Hematopoietic multipotent progenitor cell treated with erythropoietin and hydrocortisone succinate and interleukin-3 and kit ligand, for 4 days (in vitro differentiated cells): Measurements from ENCODE around the gene SPDYE1.
A peak's percentile ranks its signal among the peaks of the same experiment; 100 is the strongest.
"Not testable (repeated sequence)": the region's sequence is repeated elsewhere in the genome, so short reads cannot be mapped to it uniquely, and the experiment has no call there.

Experiments
- DNase-seq: peaks from one replicate; pipeline ENCODE4 v3.0.0-alpha.2; 2015

SPDYE1 gene

GRCh38 chr7:43994681-43995080 lies 3.0 kb upstream of the SPDYE1 start:
- not testable (repeated sequence) for DNase-seq

- DNase-seq, result not testable (repeated sequence)
Observed at GRCh38 chr7:44012081-44012480, 14.4 kb downstream of the SPDYE1 start.

GRCh38 chr7:44015090-44015489 lies 17.4 kb downstream of the SPDYE1 start:
- not testable (repeated sequence) for DNase-seq

DNA sequence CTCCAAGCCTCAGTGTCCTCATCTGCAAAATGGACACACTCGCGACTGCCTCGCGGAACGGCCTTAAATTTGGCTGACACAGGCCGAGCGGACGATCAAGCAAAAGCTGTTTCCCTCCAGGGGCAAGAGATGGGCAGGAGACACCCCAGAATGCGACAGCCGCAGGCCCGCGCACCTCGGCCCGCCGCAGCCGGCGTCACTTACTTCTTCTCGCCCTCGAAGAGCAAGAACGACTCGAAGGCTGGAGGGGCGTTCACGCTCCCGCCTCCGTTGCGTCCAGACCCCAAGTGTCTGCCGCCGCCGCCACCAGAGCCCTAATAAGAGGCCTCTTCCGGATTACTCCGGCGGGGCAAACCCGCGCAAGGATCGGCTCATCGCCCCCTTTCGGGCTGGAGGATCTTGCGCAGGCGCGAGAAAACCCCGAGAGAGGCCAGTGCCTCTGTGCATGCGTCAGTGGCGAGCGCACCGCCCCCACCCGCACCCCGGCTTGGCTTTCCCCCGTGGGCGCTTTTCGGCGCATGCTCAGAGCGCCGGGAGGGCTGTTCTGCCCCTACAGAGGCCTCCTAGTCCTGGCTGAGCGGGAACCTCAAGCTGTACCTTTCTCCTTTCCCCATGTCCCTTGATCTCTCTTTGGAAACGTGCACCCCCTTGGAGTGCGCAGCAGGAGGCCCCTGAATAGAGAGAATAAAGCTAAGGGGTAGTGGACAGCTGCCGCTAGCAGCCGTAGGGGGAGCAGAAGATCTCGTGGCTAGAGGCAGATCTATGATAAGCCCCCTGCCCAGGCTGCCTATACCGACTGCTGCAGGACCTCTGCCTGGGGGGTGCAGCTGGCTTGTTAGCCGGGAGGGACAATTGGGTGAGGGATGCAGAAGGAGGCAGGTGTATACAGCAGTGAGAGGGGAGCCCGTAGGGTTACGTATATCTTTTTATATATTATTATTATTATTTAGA lies 21.4 kb downstream of the SPDYE1 start:
- DNase-seq, result peak; percentile 99

GRCh38 chr7:44019825-44020224 lies 22.1 kb downstream of the SPDYE1 start:
- DNase-seq, result not testable (repeated sequence)

DNA sequence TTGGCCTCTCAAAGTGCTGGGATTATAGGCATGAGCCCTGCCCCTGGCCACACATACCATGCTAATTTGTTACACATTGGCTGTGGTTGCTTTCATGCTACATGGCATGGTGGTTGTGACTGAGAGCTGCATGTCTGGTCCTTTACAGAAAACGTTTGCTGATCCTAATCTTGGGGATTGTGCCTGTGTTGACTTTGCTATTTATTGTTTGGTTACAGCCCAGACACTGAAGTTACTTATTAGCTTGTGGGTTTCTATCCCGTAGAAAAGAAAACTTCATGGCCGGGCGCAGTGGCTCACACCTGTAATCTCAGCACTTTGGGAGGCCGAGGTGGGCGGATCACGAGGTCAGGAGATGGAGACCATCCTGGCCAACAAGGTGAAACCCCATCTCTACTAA lies 24.4 kb downstream of the SPDYE1 start:
- not testable (repeated sequence) for DNase-seq

GRCh38 chr7:44022796-44023467 lies 25.2 kb downstream of the SPDYE1 start:
- DNase-seq, result not testable (repeated sequence)

GRCh38 chr7:44029433-44029832 lies 31.7 kb downstream of the SPDYE1 start:
- DNase-seq, result not testable (repeated sequence)

- DNase-seq, result not testable (repeated sequence)
Observed at GRCh38 chr7:44030029-44030428, 32.3 kb downstream of the SPDYE1 start.

- not testable (repeated sequence) for DNase-seq
Observed at GRCh38 chr7:44031319-44031718, 33.6 kb downstream of the SPDYE1 start.

DNA sequence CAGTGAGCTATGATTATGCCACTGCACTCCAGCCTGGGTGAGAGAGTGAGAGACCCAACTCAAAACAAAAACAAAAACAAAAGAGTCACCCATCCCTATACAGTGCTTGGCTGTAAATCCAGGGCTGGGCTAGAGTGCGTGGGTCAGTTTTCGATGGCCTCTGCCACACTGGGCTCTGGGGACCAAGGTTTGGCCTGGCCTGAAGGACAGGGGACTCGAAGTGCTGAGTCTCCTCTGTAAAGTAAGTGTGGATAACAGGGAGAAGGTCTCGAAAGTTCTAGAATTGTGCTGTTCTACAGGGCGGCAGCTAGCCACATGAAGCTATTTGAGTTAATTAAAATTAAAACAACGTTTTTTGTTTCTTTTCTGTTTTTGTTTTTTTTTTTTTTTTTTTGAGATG lies 34.3 kb downstream of the SPDYE1 start:
- DNase-seq, result not testable (repeated sequence)

GRCh38 chr7:44033971-44034844 lies 36.5 kb downstream of the SPDYE1 start:
- not testable (repeated sequence) for DNase-seq

DNA sequence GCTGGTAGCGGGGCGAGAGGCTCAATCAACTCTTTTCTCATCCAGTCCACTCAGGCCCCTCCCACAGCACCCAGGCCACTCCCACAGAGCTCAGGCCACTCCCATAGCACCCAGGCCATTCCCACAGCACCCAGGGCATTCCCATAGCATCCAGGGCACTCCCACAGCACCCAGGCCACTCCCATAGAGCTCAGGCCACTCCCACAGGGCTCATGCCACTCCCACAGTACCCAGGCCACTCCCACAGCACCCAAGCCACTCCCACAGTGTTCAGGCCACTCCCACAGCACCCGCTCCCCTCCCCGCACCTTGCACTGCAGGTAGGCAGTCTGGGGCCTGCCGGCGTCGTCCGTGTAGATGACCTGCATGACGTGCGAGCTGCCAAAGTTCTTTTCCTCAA lies 38.7 kb downstream of the SPDYE1 start:
- not testable (repeated sequence) for DNase-seq

DNA sequence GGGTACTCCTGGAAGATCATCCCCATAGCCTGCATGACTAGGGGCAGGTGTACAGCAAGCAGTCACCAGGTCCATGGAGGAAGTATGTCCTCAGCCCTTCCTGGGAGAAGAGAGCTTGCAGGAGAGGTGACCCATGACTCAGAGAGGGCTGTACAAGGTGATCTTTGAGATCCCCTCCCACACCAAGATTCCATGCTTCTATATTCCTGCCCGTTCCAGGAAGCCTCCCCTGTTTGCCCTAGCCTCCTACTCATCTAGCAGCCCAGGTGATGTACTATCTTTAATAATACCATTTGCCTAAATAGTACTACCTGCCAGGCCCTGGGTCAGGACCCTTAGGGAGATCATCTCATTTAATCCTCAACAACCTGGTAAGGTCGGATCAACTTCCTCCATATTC lies 40.3 kb downstream of the SPDYE1 start:
- not testable (repeated sequence) for DNase-seq

DNA sequence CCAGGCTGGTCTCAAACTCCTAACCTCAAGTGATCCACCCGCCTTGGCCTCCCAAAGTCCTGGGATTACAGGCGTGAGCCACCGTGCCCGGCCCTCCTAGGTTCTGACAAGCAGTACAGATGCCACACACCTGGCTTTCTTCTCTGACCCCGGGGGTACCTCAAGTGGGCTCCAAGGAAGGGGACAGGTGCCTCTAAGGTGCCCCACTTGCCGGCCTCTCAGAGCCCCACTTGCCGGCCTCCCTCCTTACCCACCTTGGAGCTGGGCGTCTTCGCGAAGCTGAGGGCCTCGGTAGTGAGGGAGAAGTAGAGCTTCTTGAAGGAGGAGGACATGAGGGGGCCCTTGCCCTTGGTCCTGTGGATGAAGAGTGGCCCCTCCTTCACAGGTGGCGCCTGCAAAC lies 40.9 kb downstream of the SPDYE1 start:
- DNase-seq, result not testable (repeated sequence)

DNA sequence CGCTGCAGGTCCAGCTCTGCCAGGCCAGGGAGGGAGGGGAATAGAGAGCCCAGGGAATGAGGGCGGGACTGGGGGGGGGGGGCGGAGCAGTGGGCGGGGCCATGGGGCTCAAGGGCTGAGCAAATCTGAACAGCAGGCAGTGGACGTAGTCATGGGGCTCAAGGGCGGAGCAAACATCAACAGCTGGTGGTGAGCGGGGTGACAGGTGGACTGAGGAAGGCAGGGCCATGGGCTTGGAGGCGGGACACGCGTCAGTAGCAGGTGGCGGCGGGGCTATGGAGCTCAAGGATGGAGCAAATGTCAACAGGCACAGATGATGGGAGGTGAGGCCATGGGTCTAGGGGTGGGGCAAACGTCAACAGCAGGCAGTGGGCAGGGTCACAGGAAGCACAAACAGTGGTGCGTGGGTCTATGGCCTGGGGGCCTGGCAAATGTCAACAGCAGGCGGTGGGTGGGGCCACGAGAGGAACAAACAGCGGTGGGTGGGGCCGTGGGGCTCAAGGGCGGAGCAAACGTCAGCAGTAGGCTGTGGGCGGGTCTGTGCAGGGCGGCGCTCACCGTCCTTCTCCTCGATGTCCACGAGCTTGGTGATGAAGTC lies 41.4 kb downstream of the SPDYE1 start:
- peak; percentile 92 for DNase-seq

DNA sequence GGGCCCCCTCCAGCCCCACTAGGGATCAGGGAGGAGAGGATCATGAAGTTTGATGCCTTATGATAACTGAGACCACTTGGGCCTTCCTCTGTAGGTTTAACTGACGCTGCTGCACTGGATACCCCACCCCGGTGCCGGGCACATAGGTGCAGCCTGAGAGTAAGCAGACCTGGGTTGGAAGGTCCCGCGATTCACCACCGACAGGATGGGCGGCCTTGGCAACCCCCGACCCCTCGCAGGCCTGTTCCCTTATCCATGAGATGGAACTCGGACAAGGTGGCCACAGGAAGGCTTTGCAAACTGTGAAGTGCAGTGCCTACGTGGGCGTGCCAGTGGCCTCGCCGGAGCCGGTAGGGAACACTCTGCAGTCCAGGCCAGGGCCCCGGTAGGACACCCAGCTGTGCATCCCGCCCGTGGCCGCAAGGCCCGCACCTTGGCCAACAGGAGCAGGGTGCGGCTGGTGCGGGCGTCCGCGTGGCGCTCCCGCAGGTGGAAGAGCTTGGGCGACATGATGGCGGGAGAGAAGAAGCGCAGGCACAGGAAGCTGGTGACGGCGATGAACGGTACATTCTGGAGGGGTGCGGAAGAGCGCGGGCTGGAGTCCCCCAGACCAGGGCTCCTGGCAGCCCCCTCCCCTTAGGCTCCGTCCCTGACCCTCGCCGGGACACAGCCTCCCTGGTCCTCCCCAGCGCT lies 42.2 kb downstream of the SPDYE1 start:
- DNase-seq, result not testable (repeated sequence)

- DNase-seq, result peak; percentile 68
Observed at GRCh38 chr7:44040493-44040891, 42.8 kb downstream of the SPDYE1 start.

DNA sequence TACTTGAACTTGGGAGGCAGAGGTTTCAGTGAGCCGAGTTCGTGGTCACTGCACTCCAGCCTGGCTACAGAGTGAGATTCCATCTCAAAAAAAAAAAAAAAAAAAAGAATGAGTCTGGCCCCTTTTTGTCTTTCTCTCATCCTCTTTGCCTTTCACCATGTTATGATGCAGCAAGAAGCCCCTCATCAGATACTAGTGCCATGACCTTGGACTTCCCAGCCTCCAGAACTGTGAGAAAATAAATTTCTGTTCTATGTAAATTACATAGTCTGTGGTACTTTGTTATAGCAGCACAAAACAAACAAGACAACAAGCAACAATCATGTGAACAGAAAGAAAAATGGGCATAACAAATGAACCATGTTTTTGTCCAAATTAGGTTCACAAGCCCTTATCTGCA lies 44.5 kb downstream of the SPDYE1 start:
- no peak for DNase-seq

DNA sequence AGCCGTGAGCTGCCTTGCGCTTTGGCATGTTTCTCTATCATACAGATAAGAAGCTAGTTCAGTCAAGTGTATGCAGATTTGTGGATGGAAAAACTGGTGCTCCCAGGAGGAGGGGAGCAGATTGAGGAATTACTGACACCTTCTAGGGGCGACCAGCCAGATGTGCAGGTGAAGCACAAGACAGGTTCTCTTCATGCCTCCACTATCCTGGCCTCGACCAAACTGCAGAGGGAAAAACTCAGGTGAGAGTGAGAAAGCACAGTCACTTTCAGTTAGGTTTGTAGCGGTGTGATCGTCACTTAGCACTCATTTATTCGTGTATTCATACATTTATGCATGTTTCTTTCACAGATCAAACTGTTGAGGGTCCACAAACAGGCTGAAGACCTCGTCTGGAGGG lies 46.2 kb downstream of the SPDYE1 start:
- DNase-seq, result no peak

DNA sequence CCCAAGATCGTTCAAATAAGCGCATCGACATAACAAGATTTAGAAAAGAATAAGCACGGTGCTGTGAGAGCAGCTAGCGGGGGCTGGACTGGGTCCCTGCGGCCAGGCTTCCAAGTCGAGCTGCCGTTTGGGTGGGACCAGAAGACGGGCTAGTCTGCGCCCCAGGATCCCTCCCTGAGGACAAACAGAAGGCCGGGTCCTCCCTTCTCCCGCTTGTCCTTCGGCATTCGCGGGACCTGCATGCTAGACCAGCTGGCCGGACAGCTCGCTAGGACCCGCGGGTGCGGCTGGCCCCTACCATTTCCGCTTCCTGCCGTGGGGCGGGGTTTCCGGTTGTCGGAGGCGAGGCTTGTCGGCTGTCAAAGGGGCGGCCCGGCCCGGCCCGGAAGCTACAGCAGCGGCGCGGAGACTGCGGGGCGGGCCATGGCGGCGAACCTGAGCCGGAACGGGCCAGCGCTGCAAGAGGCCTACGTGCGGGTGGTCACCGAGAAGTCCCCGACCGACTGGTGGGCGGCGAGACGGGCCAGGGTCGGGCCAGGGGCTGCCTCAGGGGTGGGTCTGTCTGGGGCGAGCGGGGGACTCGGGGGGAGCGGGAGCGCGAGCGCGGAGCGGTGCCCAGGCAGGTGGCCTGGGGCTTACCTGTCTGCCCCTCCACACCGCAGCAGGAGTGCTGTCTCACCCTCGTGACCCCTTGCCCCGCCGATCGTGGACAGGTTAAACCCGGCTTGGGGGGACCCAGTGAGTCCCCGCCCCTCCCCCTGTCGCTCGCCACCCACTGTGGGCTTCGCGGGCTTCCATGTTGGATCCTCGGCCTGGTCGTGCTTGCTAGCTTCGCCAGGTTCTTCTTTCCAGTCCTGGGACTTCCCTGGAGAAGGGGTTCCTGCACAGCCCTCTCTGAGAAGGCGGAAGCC lies 46.9 kb downstream of the SPDYE1 start, which contains the start of gene DBNL:
Gene DBNL (plus strand): TSS at position 388 of the 911 bp plus-strand sequence. CDS start 36 bp downstream, at position 424.
- DNase-seq, result peak; percentile 96
